Suprapubic skin (tissue), 4 donors: ENCODE measurements around the gene KDM4E. TPM values are rescaled to one million over a fixed set of nuclear protein-coding genes. Genes with fewer than 3 reads are reported as not detected.

Experiments used
- DNase-seq, 2 donors: peaks; one replicate each; pipeline ENCODE4 v3.0.0-alpha.2; 2019; ENCODE audit warnings: low spot score in 2 of 2
- H3K27ac ChIP-seq: fragments of 200-600 bp; sonication (generic); one replicate; pipeline ENCODE4 v1.5.1; 2019
- H3K27me3 ChIP-seq: fragments of 200-600 bp; sonication (generic); one replicate; pipeline ENCODE4 v1.5.1; 2019
- H3K36me3 ChIP-seq: fragments of 200-600 bp; sonication (generic); one replicate; pipeline ENCODE4 v1.5.1; 2019
- H3K4me1 ChIP-seq: fragments of 200-600 bp; sonication (generic); one replicate; pipeline ENCODE4 v1.5.1; 2019
- H3K4me3 ChIP-seq: fragments of 200-600 bp; sonication (generic); one replicate; pipeline ENCODE4 v1.5.1; 2019; ENCODE audit warnings: mild to moderate bottlenecking
- H3K9me3 ChIP-seq: fragments of 200-600 bp; sonication (generic); one replicate; pipeline ENCODE4 v1.5.1; 2019
- EP300 ChIP-seq: sonication (generic); formaldehyde crosslinking; IDR thresholded peaks from one replicate; pipeline ENCODE4 v1.6.1; 2017; ENCODE audit warnings: antibody characterized with exemption
- POLR2A ChIP-seq, 2 donors: fragments of 450-650 bp; IDR thresholded peaks; one replicate each; pipeline ENCODE4 v1.6.1; 2017; ENCODE audit warnings: antibody characterized with exemption in 2 of 2, mild to moderate bottlenecking in 2 of 2, moderate library complexity in 2 of 2
- POLR2AphosphoS5 ChIP-seq, 3 donors: sonication (generic); formaldehyde crosslinking; IDR thresholded peaks; one replicate each; pipeline ENCODE4 v1.6.1; 2017; ENCODE audit warnings: antibody characterized with exemption in 3 of 3
- WGBS: methylation state at CpG from one replicate; pipeline ENCODE4 v1.1.5; 2018; 5-methylcytosine and 5-hydroxymethylcytosine counted together
- total RNA-seq, 4 donors: library from RNA; depleted of rRNA; stranded (reverse); fragments of >200 nt; gene quantifications; one replicate each; pipeline ENCODE4 v1.1.0, GENCODE V29; 2016
- TF ChIP-seq, protein P1 (sequence below), 2 donors: fragments of 200-600 bp in 1 of 2; fragments of 450-650 bp in 1 of 2; sonication (generic) in 1 of 2; IDR thresholded peaks; one replicate each; pipeline ENCODE4 v1.5.1; 2016 to 2019; ENCODE audit warnings: antibody characterized with exemption in 2 of 2, mild to moderate bottlenecking in 1 of 2, moderate library complexity in 1 of 2

The KDM4E gene
- total RNA-seq, 4 donors from 2014 or later = not detected

DNA sequence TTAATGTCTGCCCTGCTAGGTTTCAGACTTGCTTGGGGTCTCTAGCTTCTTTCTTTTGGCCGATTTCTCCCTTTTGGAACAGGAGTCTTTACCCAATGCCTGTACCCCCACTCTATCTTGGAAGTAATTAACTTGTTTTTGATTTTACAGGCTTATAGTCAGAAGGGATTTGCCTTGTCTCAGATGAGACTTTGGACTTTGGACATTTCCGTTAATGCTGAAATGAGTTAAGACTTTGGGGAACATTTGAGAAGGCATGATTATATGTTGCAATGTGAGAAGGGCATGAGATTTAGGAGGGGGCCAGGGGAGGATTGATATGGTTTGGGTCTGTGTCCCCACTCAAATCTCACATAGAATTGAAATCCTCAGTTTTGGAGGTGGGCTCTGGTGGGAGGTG lies 29.3 kb downstream of the KDM4E start:
- 88% methylated on average over 2 of the region's 2 CpGs for WGBS
- DNase-seq = no peak
- Histone ChIP-seq H3K27me3 (peaks cover 13% of the 10 kb centered on the region), H3K9me3 (no peaks in the 10 kb centered on the region), H3K27ac (no peak overlapping the region), H3K36me3 (no peaks in the 10 kb centered on the region), H3K4me3 (no peak overlapping the region), H3K4me1 (no peaks in the 10 kb centered on the region)
- TF ChIP-seq EP300 (no peak), POLR2A (IDR thresholded peaks at IDR 0.05) (no peak), POLR2AphosphoS5 (IDR thresholded peaks at IDR 0.05) (no peak)
- TF ChIP-seq, protein P1, sequence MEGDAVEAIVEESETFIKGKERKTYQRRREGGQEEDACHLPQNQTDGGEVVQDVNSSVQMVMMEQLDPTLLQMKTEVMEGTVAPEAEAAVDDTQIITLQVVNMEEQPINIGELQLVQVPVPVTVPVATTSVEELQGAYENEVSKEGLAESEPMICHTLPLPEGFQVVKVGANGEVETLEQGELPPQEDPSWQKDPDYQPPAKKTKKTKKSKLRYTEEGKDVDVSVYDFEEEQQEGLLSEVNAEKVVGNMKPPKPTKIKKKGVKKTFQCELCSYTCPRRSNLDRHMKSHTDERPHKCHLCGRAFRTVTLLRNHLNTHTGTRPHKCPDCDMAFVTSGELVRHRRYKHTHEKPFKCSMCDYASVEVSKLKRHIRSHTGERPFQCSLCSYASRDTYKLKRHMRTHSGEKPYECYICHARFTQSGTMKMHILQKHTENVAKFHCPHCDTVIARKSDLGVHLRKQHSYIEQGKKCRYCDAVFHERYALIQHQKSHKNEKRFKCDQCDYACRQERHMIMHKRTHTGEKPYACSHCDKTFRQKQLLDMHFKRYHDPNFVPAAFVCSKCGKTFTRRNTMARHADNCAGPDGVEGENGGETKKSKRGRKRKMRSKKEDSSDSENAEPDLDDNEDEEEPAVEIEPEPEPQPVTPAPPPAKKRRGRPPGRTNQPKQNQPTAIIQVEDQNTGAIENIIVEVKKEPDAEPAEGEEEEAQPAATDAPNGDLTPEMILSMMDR (IDR thresholded peaks at IDR 0.05) = no peak

DNA sequence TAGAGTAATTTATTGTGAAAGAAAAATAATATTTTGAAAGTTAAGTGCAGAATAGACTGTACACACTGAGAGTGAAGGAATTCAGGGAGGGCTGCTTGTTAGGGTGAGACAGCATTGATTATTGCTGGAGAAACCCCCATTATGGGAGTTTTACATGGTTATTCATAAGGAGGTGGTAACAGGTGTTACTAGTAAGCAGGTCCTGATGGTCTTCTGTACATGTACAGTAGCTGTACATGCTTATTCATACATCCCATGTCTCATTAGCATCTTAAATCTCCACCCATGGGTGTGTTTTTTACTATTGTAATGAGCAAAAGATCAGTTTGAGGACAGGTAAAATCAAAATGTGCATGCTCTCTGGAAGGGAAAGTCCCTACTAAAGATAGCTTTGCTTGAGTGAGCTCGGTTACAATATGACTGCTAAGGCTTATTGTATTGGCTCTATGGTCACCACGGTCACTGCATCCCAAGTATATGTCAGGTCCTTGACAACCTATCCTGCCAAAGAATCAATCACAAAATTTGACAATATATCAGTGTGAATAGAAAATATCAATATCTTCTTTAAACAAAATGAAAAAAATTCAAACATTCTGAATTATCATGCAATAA lies 30.3 kb downstream of the KDM4E start:
- Histone ChIP-seq H3K36me3 (no peaks in the 10 kb centered on the region), H3K27ac (no peak overlapping the region), H3K4me3 (no peak overlapping the region), H3K9me3 (no peaks in the 10 kb centered on the region), H3K27me3 (peaks cover 13% of the 10 kb centered on the region), H3K4me1 (no peaks in the 10 kb centered on the region)
- WGBS = 48% methylated on average over 2 of the region's 2 CpGs
- TF ChIP-seq POLR2A (IDR thresholded peaks at IDR 0.05) (no peak), POLR2AphosphoS5 (IDR thresholded peaks at IDR 0.05) (no peak), EP300 (no peak)
- TF ChIP-seq, protein P1 (IDR thresholded peaks at IDR 0.05) = no peak
- no peak for DNase-seq

DNA sequence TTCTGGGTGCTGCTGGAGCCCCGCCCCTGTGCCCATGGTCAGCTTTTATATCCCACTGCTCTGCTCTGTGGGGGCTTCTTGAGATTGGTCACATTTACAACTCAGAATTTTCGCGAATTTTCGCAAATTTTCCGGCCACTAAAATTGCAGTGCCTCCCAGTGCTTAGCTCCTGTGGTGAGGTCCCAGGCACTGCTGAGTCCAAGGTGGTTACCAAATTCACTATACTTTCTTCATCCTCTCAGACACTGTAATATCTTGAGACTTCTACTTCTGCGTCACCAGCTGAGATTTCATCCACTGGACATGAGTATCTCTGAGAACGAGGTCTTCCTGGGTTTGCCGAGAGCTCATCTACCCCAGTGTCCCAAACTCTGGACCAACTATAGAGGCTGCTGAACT lies 32.9 kb downstream of the KDM4E start:
- H3K4me3 ChIP-seq = no peak overlapping the region
- no peak overlapping the region for H3K27ac ChIP-seq
- no peaks in the 10 kb centered on the region for H3K36me3 ChIP-seq
- DNase-seq = no peak
- H3K4me1 ChIP-seq = no peaks in the 10 kb centered on the region
- no peaks in the 10 kb centered on the region for H3K9me3 ChIP-seq
- TF ChIP-seq POLR2A (IDR thresholded peaks at IDR 0.05) (no peak), POLR2AphosphoS5 (IDR thresholded peaks at IDR 0.05) (no peak), EP300 (no peak)
- TF ChIP-seq, protein P1 (IDR thresholded peaks at IDR 0.05) = no peak
- H3K27me3 ChIP-seq = peaks cover 13% of the 10 kb centered on the region
- WGBS = 96% methylated on average over 8 of the region's 8 CpGs

DNA sequence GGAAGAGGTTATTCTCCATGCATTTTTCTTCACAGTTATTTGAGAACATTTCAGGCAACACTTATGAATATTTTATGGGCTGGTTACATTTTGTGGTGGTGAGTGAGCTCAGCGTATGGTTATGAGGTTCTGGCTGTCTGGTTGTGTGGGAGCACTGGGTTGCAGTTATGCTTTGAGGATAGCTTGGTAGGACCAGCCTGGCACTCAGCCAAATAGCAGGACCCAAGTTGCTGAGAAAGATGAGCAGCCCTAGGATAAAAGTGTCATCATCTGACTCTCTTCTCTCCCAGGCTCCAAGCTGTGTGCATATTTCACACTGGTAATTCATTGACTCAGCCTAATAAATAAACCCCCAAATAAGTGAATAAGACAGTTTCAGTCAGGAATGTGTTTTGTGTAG lies 33.6 kb downstream of the KDM4E start:
- Histone ChIP-seq H3K9me3 (no peaks in the 10 kb centered on the region), H3K36me3 (no peaks in the 10 kb centered on the region), H3K4me1 (no peaks in the 10 kb centered on the region), H3K27me3 (peaks cover 11% of the 10 kb centered on the region), H3K4me3 (no peak overlapping the region), H3K27ac (no peak overlapping the region)
- 75% methylated on average over 1 of the region's 1 CpG for WGBS
- DNase-seq = no peak
- TF ChIP-seq, protein P1 (IDR thresholded peaks at IDR 0.05) = no peak
- TF ChIP-seq POLR2AphosphoS5 (IDR thresholded peaks at IDR 0.05) = no peak
- TF ChIP-seq POLR2A (IDR thresholded peaks at IDR 0.05) = no peak
- TF ChIP-seq EP300 = no peak

DNA sequence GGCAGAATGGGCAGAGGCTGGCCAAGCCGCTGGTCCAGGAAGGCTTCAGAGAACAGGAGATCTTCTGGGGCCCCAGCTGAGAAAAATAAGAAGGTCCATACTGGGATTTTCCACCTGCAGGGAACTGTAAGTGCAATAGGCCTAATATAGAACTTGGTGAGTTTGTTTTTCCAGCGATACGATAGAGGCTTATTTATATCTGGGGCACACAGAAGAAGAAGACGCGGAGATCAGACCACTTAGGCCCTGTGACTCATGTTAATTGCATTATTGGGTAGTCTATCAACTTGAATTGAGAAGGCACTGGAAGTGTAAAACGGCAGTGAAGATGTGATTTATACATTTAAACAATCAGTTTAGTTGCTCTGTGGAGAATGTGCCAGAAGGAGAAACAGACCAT lies 34.0 kb downstream of the KDM4E start:
- Histone ChIP-seq H3K27ac (no peak overlapping the region), H3K36me3 (no peaks in the 10 kb centered on the region), H3K27me3 (peaks cover 7% of the 10 kb centered on the region), H3K9me3 (no peaks in the 10 kb centered on the region), H3K4me3 (no peak overlapping the region), H3K4me1 (no peaks in the 10 kb centered on the region)
- 87% methylated on average over 6 of the region's 6 CpGs for WGBS
- DNase-seq = no peak
- TF ChIP-seq, protein P1 (IDR thresholded peaks at IDR 0.05) = no peak
- TF ChIP-seq EP300 (no peak), POLR2AphosphoS5 (IDR thresholded peaks at IDR 0.05) (no peak), POLR2A (IDR thresholded peaks at IDR 0.05) (no peak)
